ENCODE measurements around the gene ASCC2.

The ASCC2 gene

GRCh38 chr22:29815580-29815979 lies 22.5 kb downstream of the ASCC2 start:
- no peak for DNase-seq

- DNase-seq: no peak
Observed at GRCh38 chr22:29814003-29814402, 24.1 kb downstream of the ASCC2 start.

GRCh38 chr22:29813563-29813962 lies 24.5 kb downstream of the ASCC2 start:
- DNase-seq: no peak

- DNase-seq: no peak
Observed at GRCh38 chr22:29813126-29813525, 24.9 kb downstream of the ASCC2 start.

GRCh38 chr22:29811377-29811776 lies 26.7 kb downstream of the ASCC2 start:
- no peak for DNase-seq

- DNase-seq: no peak
Observed at GRCh38 chr22:29810216-29810615, 27.9 kb downstream of the ASCC2 start.

GRCh38 chr22:29806196-29806595 lies 31.9 kb downstream of the ASCC2 start:
- DNase-seq: no peak

GRCh38 chr22:29804985-29805384 lies 33.1 kb downstream of the ASCC2 start:
- no peak for DNase-seq

GRCh38 chr22:29803190-29803589 lies 34.9 kb downstream of the ASCC2 start:
- DNase-seq: no peak

- no peak for DNase-seq
Observed at GRCh38 chr22:29801796-29802195, 36.3 kb downstream of the ASCC2 start.

- no peak for DNase-seq
Observed at GRCh38 chr22:29801153-29801552, 36.9 kb downstream of the ASCC2 start.

- DNase-seq: no peak
Observed at GRCh38 chr22:29799217-29799680, 38.8 kb downstream of the ASCC2 start.

GRCh38 chr22:29798801-29799200 lies 39.3 kb downstream of the ASCC2 start:
- DNase-seq: no peak

- DNase-seq: no peak
Observed at GRCh38 chr22:29798318-29798717, 39.8 kb downstream of the ASCC2 start.

GRCh38 chr22:29797351-29797750 lies 40.7 kb downstream of the ASCC2 start:
- no peak for DNase-seq

GRCh38 chr22:29795663-29796062 lies 42.4 kb downstream of the ASCC2 start:
- DNase-seq: no peak

GRCh38 chr22:29793396-29793795 lies 44.7 kb downstream of the ASCC2 start:
- no peak for DNase-seq

GRCh38 chr22:29790061-29790460 lies 48.0 kb downstream of the ASCC2 start:
- no peak for DNase-seq

GRCh38 chr22:29788339-29789279 lies 49.5 kb downstream of the ASCC2 start:
- no peak for DNase-seq

GRCh38 chr22:29787371-29787980 lies 50.6 kb downstream of the ASCC2 start:
- DNase-seq: no peak

- DNase-seq: no peak
Observed at GRCh38 chr22:29786031-29786430, 52.0 kb downstream of the ASCC2 start.

GRCh38 chr22:29784451-29785361 lies 53.4 kb downstream of the ASCC2 start:
- DNase-seq: no peak
